GM23248 (cell line): ENCODE results near the gene SEMA3B. TPM values are rescaled to one million over a fixed set of nuclear protein-coding genes. Genes with fewer than 3 reads are reported as not detected.
"Not testable (repeated sequence)": the region's sequence is repeated elsewhere in the genome, so short reads cannot be mapped to it uniquely, and the experiment has no call there.

Experiments used
- DNase-seq: peaks from one replicate; pipeline ENCODE4 v3.0.0-alpha.2; 2015
- H2AFZ ChIP-seq: fragments of 200-600 bp; sonication (generic); 2 replicates; pipeline ENCODE4 v1.6.1; 2016; ENCODE audit warnings: antibody characterized with exemption
- H3F3A ChIP-seq: fragments of 200-600 bp; sonication (generic); 2 replicates; pipeline ENCODE4 v1.6.1; 2016; ENCODE audit warnings: mild to moderate bottlenecking, antibody characterized with exemption, mixed run types; ENCODE audit not compliant: insufficient read depth
- H3K27ac ChIP-seq: fragments of 200-600 bp; sonication (generic); 2 replicates; pipeline ENCODE4 v1.5.1; 2016; ENCODE audit warnings: mild to moderate bottlenecking
- H3K27me3 ChIP-seq: fragments of 200-600 bp; sonication (generic); replicated peaks from 2 replicates; pipeline ENCODE4 v1.6.1; 2016; ENCODE audit warnings: mild to moderate bottlenecking; ENCODE audit not compliant: insufficient read depth
- H3K36me3 ChIP-seq: fragments of 200-600 bp; sonication (generic); 2 replicates; pipeline ENCODE4 v1.6.1; 2016; ENCODE audit warnings: low read depth, mild to moderate bottlenecking
- H3K4me1 ChIP-seq: fragments of 200-600 bp; sonication (generic); 2 replicates; pipeline ENCODE4 v1.6.1; 2016; ENCODE audit warnings: mild to moderate bottlenecking; ENCODE audit not compliant: insufficient read depth
- H3K4me2 ChIP-seq: fragments of 200-600 bp; sonication (generic); one replicate; pipeline ENCODE4 v1.6.1; 2016; ENCODE audit warnings: mild to moderate bottlenecking; ENCODE audit not compliant: unreplicated experiment
- H3K4me3 ChIP-seq: fragments of 200-600 bp; sonication (generic); 2 replicates; pipeline ENCODE4 v1.5.1; 2016; ENCODE audit warnings: mild to moderate bottlenecking
- H3K79me2 ChIP-seq: fragments of 200-600 bp; sonication (generic); 2 replicates; pipeline ENCODE4 v1.6.1; 2016; ENCODE audit warnings: mild to moderate bottlenecking; ENCODE audit not compliant: insufficient read depth
- H3K9ac ChIP-seq: fragments of 200-600 bp; sonication (generic); 2 replicates; pipeline ENCODE4 v1.6.1; 2016; ENCODE audit warnings: mild to moderate bottlenecking
- H3K9me2 ChIP-seq: fragments of 200-600 bp; sonication (generic); 2 replicates; pipeline ENCODE4 v1.6.1; 2016; ENCODE audit warnings: mixed run types, mild to moderate bottlenecking, moderate library complexity; ENCODE audit not compliant: insufficient read depth
- H3K9me3 ChIP-seq: fragments of 200-600 bp; sonication (generic); one replicate; pipeline ENCODE4 v1.6.1; 2017; ENCODE audit warnings: low read depth
- H4K20me1 ChIP-seq: fragments of 200-600 bp; sonication (generic); 2 replicates; pipeline ENCODE4 v1.6.0; 2016; ENCODE audit not compliant: insufficient read depth
- EZH2 ChIP-seq: fragments of 200-600 bp; sonication (generic); IDR thresholded peaks from 2 replicates; pipeline ENCODE4 v1.6.1; 2018; ENCODE audit warnings: antibody characterized with exemption, mild to moderate bottlenecking; ENCODE audit not compliant: insufficient read depth, poor library complexity, severe bottlenecking
- EZH2phosphoT487 ChIP-seq: fragments of 200-600 bp; sonication (generic); IDR thresholded peaks from 2 replicates; pipeline ENCODE4 v1.6.1; 2018; ENCODE audit warnings: antibody characterized with exemption, moderate library complexity, mild to moderate bottlenecking, low read depth; ENCODE audit not compliant: insufficient read depth
- WGBS, 2 experiments: methylation state at CpG; one replicate each; pipeline ENCODE4 v1.1.6; 2015 to 2017; ENCODE audit warnings: low lambda C conversion rate in 2 of 2, low coverage in 1 of 2; ENCODE audit errors: missing lambda C conversion rate in 2 of 2; 5-methylcytosine and 5-hydroxymethylcytosine counted together
- in situ Hi-C: fragments of 300-500 bp; cut with MboI; formaldehyde crosslinking; loops from 2 replicates; pipeline ENCODE4 v1.15.0; 2020
- polyA plus RNA-seq: library from polyadenylated mRNA; unstranded; fragments of >200 nt; fragmentation: Nextera tagmentation; extraction: Ambion mirVana; gene quantifications from 2 replicates; pipeline ENCODE4 v1.2.1, GENCODE V29; 2016
- total RNA-seq: library from RNA; depleted of rRNA; stranded (reverse); fragments of >200 nt; shearing (Covaris generic); gene quantifications from 2 replicates; pipeline ENCODE4 v1.2.3, GENCODE V29; 2014

Gene SEMA3B
- total and polyA plus RNA-seq, 2 experiments from 2014 or later: 7.6 to 8.8 TPM

- no peak overlapping the region for H3K27ac ChIP-seq
- no peaks in the 10 kb centered on the region for H3K9me3 ChIP-seq
- TF ChIP-seq EZH2: no peak
- TF ChIP-seq EZH2phosphoT487: no peak
- no peaks in the 10 kb centered on the region for H3K79me2 ChIP-seq
- peak overlapping the region; percentile 94 for H2AFZ ChIP-seq
- DNase-seq: peak; percentile 96
- peaks cover 4% of the 10 kb centered on the region; the same call in 1 of the 2 replicates for H3K4me1 ChIP-seq
- WGBS, 2 experiments: 1% methylated on average over 29 to 51 of the region's 51 CpGs
- peak overlapping the region; percentile 80 for H3K4me3 ChIP-seq
- H4K20me1 ChIP-seq: no peaks in the 10 kb centered on the region
- H3K9me2 ChIP-seq: no peaks in the 10 kb centered on the region
- in situ Hi-C loops: no loop called here
- H3F3A ChIP-seq: no peaks in the 10 kb centered on the region
- H3K9ac ChIP-seq: peak overlapping the region; percentile 70
- no peaks in the 10 kb centered on the region for H3K27me3 ChIP-seq
- no peaks in the 10 kb centered on the region for H3K36me3 ChIP-seq
- H3K4me2 ChIP-seq: peak overlapping the region; percentile 83
Observed at GRCh38 chr3:50227390-50228183, 41.4 kb upstream of the SEMA3B start.

GRCh38 chr3:50228184-50228763 lies 40.7 kb upstream of the SEMA3B start:
- Histone ChIP-seq H3K4me3 (peak overlapping the region; percentile 80), H3K4me2 (peak overlapping the region; percentile 83), H3K9ac (peak overlapping the region; percentile 70), H2AFZ (peak overlapping the region; percentile 83)
- H3K9me3 ChIP-seq, H3K9me2 ChIP-seq, H3K36me3 ChIP-seq, H3K27me3 ChIP-seq, H3K27ac ChIP-seq, H3K79me2 ChIP-seq, in situ Hi-C loops, H3F3A ChIP-seq, H3K4me1 ChIP-seq, H4K20me1 ChIP-seq: not testable (repeated sequence)
- WGBS, 2 experiments: 33 to 35% methylated on average over 15 of the region's 15 CpGs
- DNase-seq: peak; percentile 15

- Histone ChIP-seq H4K20me1 (no peaks in the 10 kb centered on the region), H3K9ac (no peak overlapping the region), H3K9me3 (no peaks in the 10 kb centered on the region), H3K36me3 (no peaks in the 10 kb centered on the region), H3K4me3 (no peak overlapping the region), H3F3A (no peaks in the 10 kb centered on the region), H3K4me2 (no peak overlapping the region), H2AFZ (no peak overlapping the region), H3K9me2 (no peaks in the 10 kb centered on the region), H3K79me2 (no peaks in the 10 kb centered on the region), H3K27me3 (no peaks in the 10 kb centered on the region), H3K4me1 (peaks cover 4% of the 10 kb centered on the region; the same call in 1 of the 2 replicates), H3K27ac (no peak overlapping the region)
- in situ Hi-C loops: no loop called here
- no peak for TF ChIP-seq EZH2phosphoT487
- no peak for TF ChIP-seq EZH2
- WGBS, 2 experiments: 94 to 100% methylated on average over 3 of the region's 3 CpGs
- no peak for DNase-seq
Observed at GRCh38 chr3:50229490-50229889, 39.5 kb upstream of the SEMA3B start.

- H3F3A ChIP-seq: no peaks in the 10 kb centered on the region
- H3K9me2 ChIP-seq: no peaks in the 10 kb centered on the region
- DNase-seq: no peak
- no peak overlapping the region for H3K4me2 ChIP-seq
- H2AFZ ChIP-seq: no peak overlapping the region
- no peaks in the 10 kb centered on the region for H3K79me2 ChIP-seq
- in situ Hi-C loops: no loop called here
- H3K27me3 ChIP-seq: no peaks in the 10 kb centered on the region
- no peak overlapping the region for H3K4me3 ChIP-seq
- H3K27ac ChIP-seq: no peak overlapping the region
- 84 to 86% methylated on average over 7 to 8 of the region's 8 CpGs for WGBS, 2 experiments
- no peaks in the 10 kb centered on the region for H3K9me3 ChIP-seq
- no peaks in the 10 kb centered on the region for H3K36me3 ChIP-seq
- H4K20me1 ChIP-seq: no peaks in the 10 kb centered on the region
- no peak overlapping the region for H3K9ac ChIP-seq
- TF ChIP-seq EZH2 (no peak), EZH2phosphoT487 (no peak)
- H3K4me1 ChIP-seq: peaks cover 5% of the 10 kb centered on the region; the same call in 1 of the 2 replicates
Observed at GRCh38 chr3:50230104-50230793, 38.7 kb upstream of the SEMA3B start.
